ENCODE measurements around the gene ITM2C.

ITM2C gene

GRCh38 chr2:230893338-230893737, 28.6 kb downstream of the ITM2C start:
- DNase-seq (ENCODE audit: low spot score), result no peak

GRCh38 chr2:230893841-230894781, 29.4 kb downstream of the ITM2C start:
- DNase-seq (ENCODE audit: low spot score), result no peak

GRCh38 chr2:230895536-230896345, 31.0 kb downstream of the ITM2C start:
- no peak for DNase-seq (ENCODE audit: low spot score)

- no peak for DNase-seq (ENCODE audit: low spot score)
These were observed 31.8 kb downstream of the ITM2C start for GRCh38 chr2:230896346-230897115.

- no peak for DNase-seq (ENCODE audit: low spot score)
These were observed 33.4 kb downstream of the ITM2C start for GRCh38 chr2:230898016-230898712.

GRCh38 chr2:230898713-230899091, 34.0 kb downstream of the ITM2C start:
- DNase-seq (ENCODE audit: low spot score), result no peak

GRCh38 chr2:230899287-230899686, 34.5 kb downstream of the ITM2C start:
- DNase-seq (ENCODE audit: low spot score), result no peak

GRCh38 chr2:230899786-230900185, 35.0 kb downstream of the ITM2C start:
- no peak for DNase-seq (ENCODE audit: low spot score)

GRCh38 chr2:230900336-230900995, 35.7 kb downstream of the ITM2C start:
- DNase-seq (ENCODE audit: low spot score), result no peak

GRCh38 chr2:230901006-230901405, 36.3 kb downstream of the ITM2C start:
- no peak for DNase-seq (ENCODE audit: low spot score)

GRCh38 chr2:230902180-230902899, 37.6 kb downstream of the ITM2C start:
- peak; percentile 55 for DNase-seq (ENCODE audit: low spot score)

- DNase-seq (ENCODE audit: low spot score), result no peak
These were observed 38.7 kb downstream of the ITM2C start for GRCh38 chr2:230903231-230904150.

- DNase-seq (ENCODE audit: low spot score), result no peak
These were observed 40.2 kb downstream of the ITM2C start for GRCh38 chr2:230904856-230905447.

GRCh38 chr2:230905448-230906421, 41.0 kb downstream of the ITM2C start:
- DNase-seq (ENCODE audit: low spot score), result no peak

GRCh38 chr2:230906471-230907230, 41.9 kb downstream of the ITM2C start:
- no peak for DNase-seq (ENCODE audit: low spot score)

- DNase-seq (ENCODE audit: low spot score), result no peak
These were observed 42.8 kb downstream of the ITM2C start for GRCh38 chr2:230907361-230908091.
